Stimulated activated CD8-positive, alpha-beta memory T cell treated with anti-CD3 and anti-CD28 coated beads, Interleukin-12 subunit alpha, Interleukin-12 subunit beta, amount 100 ng/mL, for 4 hours (primary cell): ENCODE results near the gene ZNF638.
"Not testable (repeated sequence)": the region's sequence is repeated elsewhere in the genome, so short reads cannot be mapped to it uniquely, and the experiment has no call there.

Experiments used
- DNase-seq: peaks from one replicate; pipeline ENCODE4 v3.0.0-alpha.2; 2020; ENCODE audit warnings: low read depth

Gene ZNF638

DNA sequence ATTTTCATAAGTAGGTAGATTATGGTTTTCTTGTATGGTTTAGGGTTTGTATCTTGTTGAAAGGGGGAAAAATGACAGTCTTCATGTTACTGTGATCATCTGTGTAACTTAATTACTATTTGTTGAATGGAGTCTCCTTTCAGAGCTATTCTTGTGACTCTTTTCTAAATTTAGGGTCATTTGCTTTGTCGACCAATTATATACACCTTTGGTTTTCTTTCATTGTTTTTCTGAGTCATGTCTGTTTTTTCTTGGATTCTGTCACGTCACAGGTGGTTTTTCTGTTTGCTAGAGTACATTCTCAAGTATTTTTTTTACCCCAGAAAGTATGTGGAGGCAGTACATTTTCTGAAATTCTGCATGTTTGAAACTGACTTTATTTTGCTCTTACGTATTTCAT lies 78.0 kb downstream of the ZNF638 start:
- DNase-seq, result no peak

DNA sequence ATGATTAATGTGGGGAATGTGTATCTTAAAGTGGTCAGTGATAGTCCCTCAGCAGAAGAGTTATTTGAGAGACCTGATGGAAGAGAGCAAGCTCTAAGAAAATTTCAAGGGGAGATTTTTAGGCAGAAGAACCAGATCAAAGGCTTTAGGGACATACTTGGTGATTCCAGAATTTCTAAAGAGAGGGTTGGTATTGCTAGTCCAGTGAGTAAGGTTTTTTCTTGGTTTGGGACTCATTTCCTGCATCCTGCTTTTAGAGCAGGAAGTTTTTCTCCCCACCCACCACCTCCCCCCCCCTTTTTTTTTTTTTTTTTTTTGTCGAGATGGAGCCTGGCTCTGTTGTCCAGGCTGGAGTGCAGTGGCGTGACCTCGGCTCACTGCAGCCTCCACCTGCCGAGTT lies 79.1 kb downstream of the ZNF638 start:
- DNase-seq, result no peak

DNA sequence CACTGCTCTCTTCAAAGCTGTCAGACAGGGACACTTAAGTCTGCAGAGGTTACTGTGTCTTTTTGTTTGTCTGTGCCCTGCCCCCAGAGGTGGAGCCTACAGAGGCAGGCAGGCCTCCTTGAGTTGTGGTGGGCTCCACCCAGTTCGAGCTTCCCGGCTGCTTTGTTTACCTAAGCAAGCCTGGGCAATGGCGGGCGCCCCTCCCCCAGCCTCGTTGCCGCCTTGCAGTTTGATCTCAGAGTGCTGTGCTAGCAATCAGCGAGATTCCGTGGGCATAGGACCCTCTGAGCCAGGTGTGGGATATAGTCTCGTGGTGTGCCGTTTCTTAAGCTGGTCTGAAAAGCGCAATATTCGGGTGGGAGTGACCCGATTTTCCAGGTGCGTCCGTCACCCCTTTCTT lies 85.3 kb downstream of the ZNF638 start:
- DNase-seq, result not testable (repeated sequence)

DNA sequence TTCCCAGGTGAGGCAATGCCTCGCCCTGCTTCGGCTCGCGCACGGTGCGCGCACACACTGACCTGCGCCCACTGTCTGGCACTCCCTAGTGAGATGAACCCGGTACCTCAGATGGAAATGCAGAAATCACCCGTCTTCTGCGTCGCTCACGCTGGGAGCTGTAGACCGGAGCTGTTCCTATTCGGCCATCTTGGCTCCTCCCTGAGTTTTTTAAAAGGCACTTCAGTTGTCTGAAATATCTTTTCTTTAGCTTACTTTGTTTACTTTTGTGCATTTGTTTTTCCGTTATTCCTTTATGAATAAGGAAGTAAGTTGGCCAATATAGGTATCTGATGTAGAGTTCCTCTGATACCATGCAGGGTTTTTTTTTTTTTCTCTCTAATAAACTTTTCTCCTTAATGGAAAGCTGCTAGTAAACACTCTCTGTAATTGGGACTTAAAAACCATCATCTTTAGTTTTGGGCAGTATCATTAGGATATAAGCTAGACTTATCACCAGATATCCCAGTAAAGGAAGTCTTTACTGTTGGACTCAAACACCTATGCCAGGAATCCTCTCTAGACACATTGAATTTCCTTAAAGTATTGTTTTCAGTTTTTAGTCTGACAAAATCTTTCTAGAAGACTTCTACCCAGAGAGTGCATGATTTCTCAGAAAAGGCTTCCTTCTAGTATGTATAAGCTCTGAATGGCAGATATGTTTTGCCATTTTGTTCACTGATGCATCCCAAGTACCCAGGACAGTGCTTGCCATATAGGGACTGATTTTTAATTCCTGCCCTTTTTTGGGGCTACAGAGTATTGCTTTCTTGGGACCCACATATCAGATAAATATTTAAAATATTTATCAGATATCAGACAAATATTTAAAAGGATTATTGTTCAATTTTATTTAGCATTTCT lies 86.0 kb downstream of the ZNF638 start:
- no peak for DNase-seq

DNA sequence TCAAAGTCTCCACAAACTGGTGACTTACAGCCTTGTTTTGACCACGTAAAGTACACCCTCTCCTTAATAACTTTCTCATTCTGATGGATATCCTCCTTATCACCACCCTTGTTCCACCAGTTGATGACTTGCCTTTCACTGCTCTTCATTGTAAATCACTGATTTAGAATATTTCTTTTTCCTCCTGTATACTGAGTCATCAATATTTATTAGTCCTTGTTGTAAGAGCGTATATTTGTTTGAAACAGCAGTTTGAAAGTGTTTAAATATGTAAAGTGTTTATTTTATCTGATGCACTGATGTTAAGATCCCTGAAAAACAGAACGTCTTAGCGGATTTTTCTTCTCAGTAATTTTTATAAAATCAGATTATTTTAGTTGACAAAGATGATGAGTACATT lies 87.6 kb downstream of the ZNF638 start:
- no peak for DNase-seq

DNA sequence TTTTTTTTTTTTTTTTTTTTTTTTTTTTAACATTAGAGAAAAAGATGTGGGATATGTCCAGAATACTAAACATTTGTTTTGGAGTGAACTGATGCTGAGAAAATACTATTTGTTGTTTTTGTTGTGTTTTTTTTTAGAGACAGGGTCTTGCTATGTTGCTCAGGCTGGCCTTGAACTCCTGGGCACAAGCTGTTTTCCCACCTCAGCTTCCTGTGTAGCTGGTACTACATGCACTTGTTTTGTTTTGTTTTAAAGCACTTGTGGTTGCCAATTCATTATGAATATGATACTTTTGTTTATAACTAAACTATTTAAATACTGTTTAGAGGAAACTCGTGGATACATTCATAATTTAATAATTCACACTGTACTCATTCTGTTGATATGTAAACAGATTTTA lies 88.4 kb downstream of the ZNF638 start:
- no peak for DNase-seq

DNA sequence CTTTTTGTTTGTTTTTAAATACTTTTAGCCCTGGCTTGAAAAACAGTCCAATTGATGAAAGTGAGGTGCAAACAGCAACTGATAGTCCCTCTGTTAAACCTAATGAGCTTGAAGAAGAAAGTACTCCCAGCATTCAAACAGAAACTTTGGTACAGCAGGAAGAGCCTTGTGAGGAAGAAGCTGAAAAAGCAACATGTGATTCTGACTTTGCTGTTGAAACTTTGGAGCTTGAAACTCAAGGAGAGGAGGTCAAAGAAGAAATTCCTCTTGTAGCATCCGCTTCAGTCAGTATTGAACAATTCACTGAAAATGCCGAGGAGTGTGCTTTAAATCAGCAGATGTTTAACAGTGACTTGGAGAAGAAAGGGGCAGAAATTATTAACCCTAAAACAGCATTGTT lies 91.2 kb downstream of the ZNF638 start:
- DNase-seq, result no peak

DNA sequence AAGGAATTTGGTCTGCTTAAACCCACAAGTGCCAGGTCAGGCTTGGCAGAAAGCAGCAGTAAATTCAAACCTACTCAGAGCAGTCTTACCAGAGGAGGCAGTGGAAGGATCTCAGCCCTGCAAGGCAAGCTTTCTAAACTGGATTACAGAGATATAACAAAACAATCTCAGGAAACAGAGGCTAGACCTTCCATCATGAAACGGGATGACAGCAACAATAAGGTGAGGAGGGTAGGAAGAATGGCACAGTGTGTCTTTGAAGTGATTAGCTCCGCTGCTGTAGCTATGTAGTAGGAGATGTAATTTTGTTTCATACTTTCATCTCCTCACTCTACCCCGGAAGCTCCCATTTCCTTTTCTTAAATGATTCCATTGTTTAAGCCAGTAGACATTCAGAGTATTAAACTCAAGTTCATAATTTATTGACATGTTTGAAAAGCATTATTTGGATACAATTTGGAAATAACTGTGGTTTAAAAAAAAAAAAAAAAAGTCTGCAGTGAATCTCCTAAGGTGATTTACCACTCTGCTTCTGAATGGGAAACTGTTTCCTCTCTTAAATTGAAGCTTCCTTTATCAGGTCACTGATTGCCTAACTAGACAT lies 92.3 kb downstream of the ZNF638 start:
- no peak for DNase-seq

DNA sequence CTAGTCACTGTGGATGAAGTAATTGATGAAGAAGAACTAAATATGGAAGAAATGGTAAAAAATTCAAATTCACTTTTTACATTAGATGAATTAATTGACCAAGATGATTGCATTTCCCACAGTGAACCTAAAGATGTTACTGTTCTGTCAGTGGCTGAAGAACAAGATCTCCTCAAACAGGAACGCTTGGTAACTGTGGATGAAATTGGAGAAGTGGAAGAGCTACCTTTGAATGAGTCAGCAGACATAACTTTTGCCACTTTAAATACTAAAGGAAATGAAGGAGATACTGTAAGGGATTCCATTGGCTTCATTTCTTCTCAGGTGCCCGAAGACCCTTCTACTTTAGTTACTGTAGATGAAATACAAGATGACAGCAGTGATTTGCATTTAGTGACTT lies 95.1 kb downstream of the ZNF638 start:
- DNase-seq, result no peak

DNA sequence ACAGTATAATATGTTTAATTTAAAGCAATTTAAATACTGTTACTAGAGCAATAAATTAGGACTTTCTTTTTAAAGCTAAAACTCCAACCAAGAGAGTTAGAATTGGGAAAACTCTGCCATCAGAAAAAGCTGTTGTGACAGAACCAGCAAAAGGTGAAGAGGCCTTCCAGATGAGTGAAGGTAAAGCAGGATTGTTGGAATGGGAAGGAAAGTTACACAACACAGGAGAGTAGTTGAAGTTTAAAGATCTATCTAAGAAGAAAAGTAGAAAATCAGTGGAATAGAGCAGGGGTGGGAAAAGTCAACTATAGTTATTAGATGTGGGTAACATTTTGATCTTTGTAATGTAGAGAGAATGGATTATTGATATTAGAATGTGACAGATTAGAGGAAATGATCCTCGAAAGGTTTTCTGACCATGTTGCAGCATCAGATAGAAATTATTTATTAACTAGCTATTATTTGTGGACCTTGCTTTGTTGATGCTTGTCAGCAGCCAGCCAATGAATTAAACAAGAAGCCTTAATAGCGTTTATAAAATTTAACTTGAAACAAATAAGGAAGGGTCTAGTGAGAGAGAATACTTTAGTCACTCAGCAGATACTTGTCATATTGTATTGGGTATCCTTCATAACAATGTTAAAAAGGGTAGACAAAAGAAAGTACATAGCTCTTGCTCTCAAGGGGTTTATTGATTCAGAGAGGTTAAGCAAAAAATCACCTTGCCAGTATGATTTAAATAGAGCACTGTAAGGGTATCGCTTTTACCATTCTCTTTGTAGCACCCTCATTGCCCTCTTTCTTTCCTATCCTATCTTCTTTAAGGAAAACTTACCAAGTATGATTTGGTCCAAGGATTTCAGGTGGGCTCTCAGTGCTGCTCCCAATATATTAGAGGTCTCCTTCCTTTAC lies 97.1 kb downstream of the ZNF638 start:
- no peak for DNase-seq

DNA sequence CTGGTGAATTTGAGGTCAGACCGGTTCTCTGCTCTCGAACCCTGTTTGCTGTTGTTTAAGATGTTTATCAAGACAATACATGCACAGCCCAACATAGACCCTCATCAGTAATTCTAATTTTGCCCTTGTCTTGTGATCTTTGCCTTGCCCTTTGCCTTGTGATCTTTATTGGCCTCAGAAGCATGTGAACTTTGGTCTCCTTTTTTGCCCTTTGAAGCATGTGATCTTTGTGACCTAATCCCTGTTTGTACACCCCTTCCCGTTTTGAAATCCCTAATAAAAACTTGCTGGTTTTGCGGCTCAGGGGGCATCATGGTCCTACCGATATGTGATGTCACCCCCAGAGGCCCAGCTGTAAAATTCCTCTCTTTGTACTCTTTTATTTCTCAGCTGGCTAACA lies 113.6 kb downstream of the ZNF638 start:
- DNase-seq, result not testable (repeated sequence)

DNA sequence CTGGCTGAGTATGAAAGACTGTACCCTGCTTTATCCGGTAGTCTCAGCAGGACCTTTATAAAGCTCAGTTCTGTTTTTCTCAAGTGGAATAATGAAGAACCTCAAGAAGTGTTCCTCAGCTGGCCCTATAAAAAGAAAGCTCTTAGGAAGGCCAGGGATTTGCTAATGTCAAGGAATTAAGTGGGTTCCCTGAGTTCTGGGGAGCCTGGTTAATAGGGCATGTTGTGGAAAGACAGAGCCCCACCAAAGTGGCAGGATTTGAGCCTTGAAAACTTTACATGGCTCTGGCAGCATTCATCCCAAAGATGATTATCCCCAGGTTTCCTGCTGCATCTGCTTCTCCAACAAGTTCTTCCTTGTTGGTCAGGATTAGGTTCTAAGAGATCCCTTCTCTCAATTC lies 114.9 kb downstream of the ZNF638 start:
- DNase-seq, result no peak

DNA sequence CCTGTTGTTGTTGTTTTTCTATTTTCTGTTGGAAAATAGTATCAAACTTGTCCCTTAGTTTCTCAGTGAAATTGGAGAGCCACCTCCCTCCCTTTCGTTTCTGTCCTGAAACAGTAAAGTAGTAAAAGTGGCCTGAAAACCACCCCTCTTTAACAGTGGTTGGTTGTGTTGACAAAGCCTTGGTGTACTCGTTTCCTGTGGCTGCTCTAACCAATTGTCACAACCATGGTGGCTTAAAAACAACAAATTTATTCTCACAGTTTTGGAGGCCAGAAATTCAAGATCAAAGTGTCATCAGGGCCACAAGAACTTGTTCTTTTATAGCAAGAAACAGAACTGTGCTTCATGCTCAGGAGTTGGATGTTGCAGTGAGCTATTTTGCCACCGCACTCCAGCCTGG lies 117.8 kb downstream of the ZNF638 start:
- DNase-seq, result no peak

DNA sequence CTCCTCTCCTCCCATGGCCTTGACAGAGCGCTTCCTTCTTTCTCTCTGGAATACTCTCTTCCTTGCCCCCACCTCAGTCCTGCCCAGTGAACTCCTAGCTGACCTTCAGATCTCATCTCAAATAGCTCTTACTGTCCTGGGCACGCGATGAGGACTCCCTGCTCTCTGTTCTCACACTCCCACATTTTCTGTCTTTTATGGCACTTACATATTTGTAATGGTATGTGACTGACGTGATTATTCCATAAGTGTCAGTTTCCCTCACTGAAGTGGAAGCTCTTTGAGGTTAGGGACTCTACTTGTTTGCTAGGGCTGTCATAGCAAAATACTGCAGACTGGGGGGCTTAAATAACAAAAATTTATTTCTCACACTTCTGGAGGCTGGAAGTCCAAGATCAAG lies 120.1 kb downstream of the ZNF638 start:
- DNase-seq, result no peak

DNA sequence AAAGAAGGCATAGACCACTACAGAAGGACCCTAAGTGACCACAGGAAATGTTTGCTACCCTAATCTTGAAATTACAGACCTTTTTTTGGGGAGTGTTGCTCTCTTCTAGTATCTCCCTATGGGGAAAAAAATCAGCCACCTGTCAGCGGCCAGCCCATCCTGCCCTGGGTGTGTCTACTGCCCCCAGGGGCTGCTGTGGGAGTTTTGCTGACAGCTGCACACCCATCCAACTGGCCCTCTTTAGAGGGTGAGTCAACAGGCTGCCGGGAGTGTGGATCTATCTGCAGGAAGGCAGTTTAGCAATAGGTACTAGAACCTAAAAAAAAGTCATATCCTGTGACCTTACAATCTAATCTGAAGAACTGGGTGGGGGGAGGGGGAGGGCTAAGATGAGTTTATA lies 121.0 kb downstream of the ZNF638 start:
- DNase-seq, result no peak

DNA sequence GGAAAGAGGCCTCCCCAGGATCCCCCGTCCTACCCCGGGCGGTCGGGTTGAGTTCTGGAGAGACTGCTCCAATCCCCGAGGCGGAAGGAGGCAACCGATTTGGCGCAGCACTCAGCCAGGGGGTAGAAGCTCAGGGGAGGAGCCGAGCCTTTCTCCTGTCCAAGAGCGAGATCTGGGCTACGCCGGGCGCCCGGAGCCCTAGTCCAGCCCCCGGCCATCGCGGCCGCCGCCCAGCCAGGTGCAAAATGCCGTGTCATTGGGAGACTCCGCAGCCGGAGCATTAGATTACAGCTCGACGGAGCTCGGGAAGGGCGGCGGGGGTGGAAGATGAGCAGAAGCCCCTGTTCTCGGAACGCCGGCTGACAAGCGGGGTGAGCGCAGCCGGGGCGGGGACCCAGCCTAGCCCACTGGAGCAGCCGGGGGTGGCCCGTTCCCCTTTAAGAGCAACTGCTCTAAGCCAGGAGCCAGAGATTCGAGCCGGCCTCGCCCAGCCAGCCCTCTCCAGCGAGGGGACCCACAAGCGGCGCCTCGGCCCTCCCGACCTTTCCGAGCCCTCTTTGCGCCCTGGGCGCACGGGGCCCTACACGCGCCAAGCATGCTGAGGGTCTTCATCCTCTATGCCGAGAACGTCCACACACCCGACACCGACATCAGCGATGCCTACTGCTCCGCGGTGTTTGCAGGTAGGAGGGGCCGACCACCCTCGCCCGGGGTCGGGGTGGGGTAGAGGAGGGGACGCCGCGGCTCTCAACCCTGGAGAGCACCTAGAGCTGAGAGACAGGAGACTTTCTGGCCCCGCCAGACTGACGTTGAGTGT lies 122.0 kb downstream of the ZNF638 start, which contains the start of gene DYSF:
TSS of gene DYSF (plus strand) at position 158 of the 817 bp plus-strand sequence.
- DNase-seq, result no peak

DNA sequence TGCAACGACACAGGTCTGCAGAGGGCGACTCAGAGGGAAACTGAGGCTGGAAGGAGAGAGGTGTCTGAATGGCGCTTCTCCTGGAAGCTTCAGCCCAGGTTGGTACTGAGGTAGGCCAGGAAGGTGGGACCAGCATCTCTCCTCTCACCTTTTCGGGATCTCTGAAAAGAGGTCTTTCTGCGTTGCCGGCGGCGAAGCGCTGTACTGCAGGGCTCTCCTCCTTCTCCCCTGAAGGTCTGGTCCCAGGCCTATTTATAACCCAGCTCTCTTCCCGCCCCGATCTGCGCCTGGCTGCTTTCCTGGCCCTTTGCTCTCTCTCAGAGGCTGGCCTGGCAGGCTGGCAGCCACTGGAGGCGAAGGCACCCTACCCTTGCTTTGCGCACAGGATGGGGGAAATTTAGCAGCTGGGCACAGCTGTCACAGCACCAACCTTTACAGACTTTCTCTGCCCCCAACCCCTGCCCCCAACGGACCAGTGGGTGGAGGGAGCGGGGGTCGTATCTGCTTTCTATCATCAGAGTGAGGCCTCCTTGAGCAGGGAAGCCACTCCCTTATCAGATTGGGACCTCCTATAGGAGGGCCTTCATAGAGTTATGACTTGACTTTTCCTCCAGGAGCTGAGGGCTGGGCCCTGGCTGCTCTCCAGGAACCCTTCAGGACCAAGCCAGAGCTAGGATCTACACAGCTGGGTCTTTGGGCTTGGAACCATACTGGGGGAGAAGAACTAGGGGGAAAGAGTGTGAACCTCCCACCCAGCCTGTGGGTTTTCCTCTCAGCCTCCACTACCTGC lies 122.8 kb downstream of the ZNF638 start:
- no peak for DNase-seq

DNA sequence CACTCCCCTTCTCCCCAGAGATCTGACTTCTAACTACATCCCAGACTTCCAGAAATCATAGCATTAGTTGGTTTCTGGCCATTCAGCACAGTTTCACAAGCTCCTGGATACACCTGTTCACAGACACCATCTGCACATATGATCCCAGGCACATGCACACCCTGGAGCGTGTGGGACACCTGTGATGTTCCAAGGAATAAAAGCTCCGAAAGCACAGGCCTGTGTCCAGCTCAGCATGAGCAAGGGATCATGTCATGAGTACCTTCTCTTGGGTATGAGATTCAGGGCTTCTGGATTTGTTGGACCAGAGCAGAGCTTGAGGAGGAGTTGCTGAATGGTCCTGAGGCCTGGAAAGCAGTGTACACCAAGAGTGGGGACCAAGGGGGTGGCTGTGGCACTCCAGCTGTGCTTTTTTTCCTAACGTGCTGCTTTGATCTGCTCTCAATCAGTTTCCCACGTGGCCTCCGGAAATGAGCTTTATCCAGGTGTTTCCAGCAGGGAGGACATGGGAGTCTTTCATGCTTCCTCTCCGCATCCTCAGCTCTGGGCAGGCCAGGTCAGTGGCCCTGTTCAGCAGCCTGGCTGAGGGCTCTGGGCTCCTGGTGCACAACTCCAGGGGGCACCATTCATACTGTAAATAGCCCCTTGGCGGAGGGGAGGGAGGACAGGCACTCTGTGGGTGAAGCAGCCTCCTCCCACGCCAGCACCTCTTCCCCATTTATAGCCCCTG lies 123.6 kb downstream of the ZNF638 start:
- no peak for DNase-seq

DNA sequence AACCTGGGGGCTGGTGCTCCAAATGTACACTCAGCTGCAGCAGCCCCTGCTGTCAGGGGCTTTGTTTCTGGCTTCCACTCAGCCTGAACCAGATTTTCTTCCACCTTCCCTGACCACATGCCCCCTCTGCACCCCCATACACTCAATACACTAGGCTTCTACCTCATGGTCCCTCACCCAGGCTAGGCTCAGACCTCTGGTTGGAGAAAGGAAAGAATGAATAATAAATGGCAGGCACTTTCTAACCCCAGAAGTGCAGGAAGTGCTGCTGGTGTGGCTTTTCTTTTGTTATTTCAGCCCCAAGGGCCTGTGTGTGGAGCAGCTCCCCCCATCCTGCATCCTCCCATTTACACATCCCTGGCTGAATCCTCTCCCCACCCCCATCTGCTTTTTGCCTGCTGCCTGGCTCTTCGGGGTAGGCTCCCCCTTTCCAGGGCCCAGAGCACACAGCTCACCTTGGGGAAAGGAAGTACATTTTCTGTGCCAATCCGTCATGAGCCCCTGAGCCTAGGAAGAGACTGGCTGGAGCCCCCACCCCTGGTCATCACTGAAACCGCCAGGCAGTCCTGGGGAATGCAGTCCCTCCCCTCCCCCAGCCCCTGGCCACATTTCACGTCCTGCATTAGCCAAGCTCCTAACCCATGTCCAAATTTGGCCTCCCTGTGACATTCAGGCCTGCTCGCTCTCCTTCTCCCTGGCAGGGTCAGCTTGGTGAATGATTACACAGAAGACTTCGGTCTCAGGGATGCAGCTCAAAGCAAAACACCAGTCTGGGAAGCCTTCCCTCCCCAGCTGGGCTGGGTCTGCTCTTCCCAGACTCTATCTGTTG lies 124.4 kb downstream of the ZNF638 start:
- DNase-seq, result no peak
